HEK293 (cell line): ENCODE data around the gene OPHN1.

Experiments used
- CTCF ChIA-PET: fragments of 350-600 bp; formaldehyde crosslinking; extraction: SDS; loops from one replicate; lab custom pipeline; 2021; ENCODE audit warnings: antibody characterized with exemption; lab: Yijun Ruan, JAX
- POLR2A ChIA-PET: fragments of 300-600 bp; formaldehyde crosslinking; extraction: SDS; loops from one replicate; lab custom pipeline; 2020; ENCODE audit warnings: antibody characterized with exemption, inconsistent platforms; lab: Yijun Ruan, JAX
- H3K27ac ChIP-seq: fragments of 200-500 bp; sonication (Bioruptor generic); 2 replicates; pipeline ENCODE4 v1.5.1; 2014; ENCODE audit warnings: low read depth, low read length, control low read depth, inconsistent platforms; ENCODE audit errors: extremely low read depth
- H3K36me3 ChIP-seq, 2 experiments: fragments of 200-500 bp in 1 of 2; sonication (Bioruptor generic) in 1 of 2; 1 replicate in 1 of 2; 2 replicates in 1 of 2; pipeline ENCODE4 v1.5.1; 2014 to 2017; ENCODE audit warnings: inconsistent platforms in 2 of 2, low read length in 2 of 2; ENCODE audit not compliant: control insufficient read depth in 2 of 2, insufficient read depth in 1 of 2
- H3K4me1 ChIP-seq: fragments of 200-500 bp; sonication (Bioruptor generic); 2 replicates; pipeline ENCODE4 v1.5.1; 2014; ENCODE audit warnings: mild to moderate bottlenecking, low read length, inconsistent platforms; ENCODE audit not compliant: control insufficient read depth, insufficient read depth
- H3K4me3 ChIP-seq: 2 replicates; pipeline ENCODE4 v1.5.1; 2011; ENCODE audit warnings: low read depth, mild to moderate bottlenecking, control low read depth, low read length, moderate library complexity
- H3K9me3 ChIP-seq: fragments of 200-500 bp; sonication (Bioruptor generic); 2 replicates; pipeline ENCODE4 v1.5.1; 2014; ENCODE audit warnings: low read depth, low read length, inconsistent platforms; ENCODE audit not compliant: control insufficient read depth, insufficient read depth
- HOXA7 ChIP-seq: sonication (generic); formaldehyde crosslinking; IDR thresholded peaks from 2 replicates; pipeline ENCODE4 v1.8.1; 2022; ENCODE audit warnings: missing genetic modification reagents, borderline replicate concordance
- IKZF3 ChIP-seq: fragments of 450-650 bp; IDR thresholded peaks from 2 replicates; pipeline ENCODE4 v1.5.0; 2018; ENCODE audit warnings: missing biosample characterization, mild to moderate bottlenecking, missing genetic modification characterization, moderate library complexity
- KLF9 ChIP-seq: fragments of 450-650 bp; formaldehyde crosslinking; IDR thresholded peaks from 2 replicates; pipeline ENCODE4 v1.5.1; 2016; ENCODE audit warnings: missing biosample characterization, missing genetic modification characterization, low read depth
- PRDM2 ChIP-seq: fragments of 450-650 bp; formaldehyde crosslinking; IDR thresholded peaks from 2 replicates; pipeline ENCODE4 v1.5.1; 2016; ENCODE audit warnings: missing biosample characterization, missing genetic modification characterization, borderline replicate concordance
- SP7 ChIP-seq: fragments of 450-650 bp; formaldehyde crosslinking; IDR thresholded peaks from 2 replicates; pipeline ENCODE4 v1.5.1; 2016; ENCODE audit warnings: missing biosample characterization, missing genetic modification characterization
- TRIM28 ChIP-seq: IDR thresholded peaks from 2 replicates; pipeline ENCODE4 v1.6.1; 2011; ENCODE audit warnings: low read length, control low read depth, borderline replicate concordance
- ZBTB1 ChIP-seq: fragments of 450-650 bp; formaldehyde crosslinking; IDR thresholded peaks from 2 replicates; pipeline ENCODE4 v1.5.1; 2016; ENCODE audit warnings: missing biosample characterization, missing genetic modification characterization
- ZBTB10 ChIP-seq: fragments of 450-650 bp; formaldehyde crosslinking; IDR thresholded peaks from 2 replicates; pipeline ENCODE4 v1.5.1; 2016; ENCODE audit warnings: missing biosample characterization, missing genetic modification characterization
- ZNF121 ChIP-seq: fragments of 450-650 bp; formaldehyde crosslinking; IDR thresholded peaks from 2 replicates; pipeline ENCODE4 v1.5.1; 2016; ENCODE audit warnings: missing biosample characterization, missing genetic modification characterization
- ZNF274 ChIP-seq, 2 experiments: fragments of 200-500 bp in 1 of 2; fragments of 450-650 bp in 1 of 2; sonication (Bioruptor generic) in 1 of 2; formaldehyde crosslinking in 1 of 2; IDR thresholded peaks; 2 replicates each; pipeline versions ENCODE4 v1.5.1 to v1.6.1; 2014 to 2016; ENCODE audit warnings: borderline replicate concordance in 1 of 2, inconsistent platforms in 1 of 2, low read length in 1 of 2, missing biosample characterization in 1 of 2, missing genetic modification characterization in 1 of 2
- ZNF280D ChIP-seq: fragments of 450-650 bp; formaldehyde crosslinking; IDR thresholded peaks from 2 replicates; pipeline ENCODE4 v1.5.1; 2016; ENCODE audit warnings: missing biosample characterization, missing genetic modification characterization
- ZNF473 ChIP-seq: fragments of 450-650 bp; formaldehyde crosslinking; IDR thresholded peaks from 2 replicates; pipeline ENCODE4 v1.5.1; 2017; ENCODE audit warnings: missing biosample characterization, missing genetic modification characterization
- ZNF48 ChIP-seq: fragments of 450-650 bp; formaldehyde crosslinking; IDR thresholded peaks from 2 replicates; pipeline ENCODE4 v1.5.1; 2016; ENCODE audit warnings: missing biosample characterization, missing genetic modification characterization
- ZNF518A ChIP-seq: fragments of 450-650 bp; formaldehyde crosslinking; conservative IDR thresholded peaks from 2 replicates; pipeline ENCODE4 v1.5.1; 2016; ENCODE audit warnings: low read depth, missing biosample characterization, missing genetic modification characterization
- ZNF600 ChIP-seq: fragments of 450-650 bp; formaldehyde crosslinking; IDR thresholded peaks from 2 replicates; pipeline ENCODE4 v1.5.1; 2016; ENCODE audit warnings: missing biosample characterization, missing genetic modification characterization
- ZNF629 ChIP-seq: fragments of 450-650 bp; formaldehyde crosslinking; IDR thresholded peaks from 2 replicates; pipeline ENCODE4 v1.5.1; 2017; ENCODE audit warnings: missing biosample characterization, missing genetic modification characterization
- ZNF645 ChIP-seq: fragments of 450-650 bp; formaldehyde crosslinking; IDR thresholded peaks from 2 replicates; pipeline ENCODE4; 2016; ENCODE audit warnings: missing biosample characterization, missing genetic modification characterization

Gene OPHN1

GRCh38 chrX:68433155-68433980 is at the start of gene OPHN1:
Gene OPHN1 (minus strand): TSS chrX:68433495. CDS start chrX:68433020, 475 bp downstream.
- CTCF ChIA-PET: interaction anchor here (0.6 to 1.2 kb wide), 6 partner anchors 9 to 195 kb away, joined by 3 to 5 read pairs (median 3); no protein-coding TSS in a partner anchor
- Histone ChIP-seq H3K27ac (peak within 1 kb of the TSS; percentile 58), H3K4me3 (peak within 1 kb of the TSS; percentile 55), H3K9me3 (no peaks in the 10 kb centered on the region), H3K4me1 (peaks cover 6% of the 10 kb centered on the region), H3K36me3 (peaks cover 0 to 2% of the 10 kb centered on the region in 2 experiments; a peak in 1 of 3 replicates)
- POLR2A ChIA-PET: interaction anchor here (0.6 to 1.8 kb wide), 4 partner anchors 11 to 65 kb away, joined by 3 to 7 read pairs (median 4); partner anchors contain the start of gene YIPF6
- peak; percentile 66 for TF ChIP-seq TRIM28
- peak; percentile 39; the same call in 1 of the 2 replicates for TF ChIP-seq SP7 (tag by site-specific recombination)
- no peak for TF ChIP-seq ZNF48 (tag by site-specific recombination)
- no peak for TF ChIP-seq ZNF629 (tag by site-specific recombination)
- TF ChIP-seq ZNF473 (tag by site-specific recombination): no peak
- TF ChIP-seq KLF9 (tag by site-specific recombination): peak; percentile 58; the same call in 1 of the 2 replicates
- TF ChIP-seq ZBTB10: peak; percentile 63
- TF ChIP-seq PRDM2 (tag by site-specific recombination): no peak
- no peak for TF ChIP-seq ZNF518A (tag by site-specific recombination)
- TF ChIP-seq ZNF121: peak; percentile 64; the same call in 1 of the 2 replicates
- no peak for TF ChIP-seq ZNF274 (IDR thresholded peaks at IDR 0.05; ENCODE audit: low read length)
- TF ChIP-seq ZNF274 (tag by site-specific recombination; IDR thresholded peaks at IDR 0.05; ENCODE audit: borderline replicate concordance): no peak
- no peak for TF ChIP-seq ZBTB1 (tag by site-specific recombination)
- TF ChIP-seq ZNF600: peak; percentile 89
- peak; percentile 82 for TF ChIP-seq IKZF3 (tag by site-specific recombination)
- TF ChIP-seq ZNF645 (tag by site-specific recombination): no peak
- TF ChIP-seq HOXA7 (CRISPR knock-in tag): no peak
- no peak for TF ChIP-seq ZNF280D (tag by site-specific recombination)
